Umbilical cord (tissue), 2 donors: ENCODE results near the gene NOS3. TPM values are rescaled to one million over a fixed set of nuclear protein-coding genes. Genes with fewer than 3 reads are reported as not detected.

Source experiments
- DNase-seq: peaks from one replicate; pipeline ENCODE4 v3.0.0-alpha.2; 2015; ENCODE audit warnings: low spot score
- total RNA-seq: library from RNA; depleted of rRNA; stranded (reverse); fragments of >200 nt; gene quantifications from one replicate; pipeline ENCODE4 v1.2.3, GENCODE V29; 2014; ENCODE audit warnings: low replicate concordance; ENCODE audit not compliant: insufficient read depth

The NOS3 gene
- total RNA-seq, 1 donor from 2014 or later, result 4.6 TPM

DNA sequence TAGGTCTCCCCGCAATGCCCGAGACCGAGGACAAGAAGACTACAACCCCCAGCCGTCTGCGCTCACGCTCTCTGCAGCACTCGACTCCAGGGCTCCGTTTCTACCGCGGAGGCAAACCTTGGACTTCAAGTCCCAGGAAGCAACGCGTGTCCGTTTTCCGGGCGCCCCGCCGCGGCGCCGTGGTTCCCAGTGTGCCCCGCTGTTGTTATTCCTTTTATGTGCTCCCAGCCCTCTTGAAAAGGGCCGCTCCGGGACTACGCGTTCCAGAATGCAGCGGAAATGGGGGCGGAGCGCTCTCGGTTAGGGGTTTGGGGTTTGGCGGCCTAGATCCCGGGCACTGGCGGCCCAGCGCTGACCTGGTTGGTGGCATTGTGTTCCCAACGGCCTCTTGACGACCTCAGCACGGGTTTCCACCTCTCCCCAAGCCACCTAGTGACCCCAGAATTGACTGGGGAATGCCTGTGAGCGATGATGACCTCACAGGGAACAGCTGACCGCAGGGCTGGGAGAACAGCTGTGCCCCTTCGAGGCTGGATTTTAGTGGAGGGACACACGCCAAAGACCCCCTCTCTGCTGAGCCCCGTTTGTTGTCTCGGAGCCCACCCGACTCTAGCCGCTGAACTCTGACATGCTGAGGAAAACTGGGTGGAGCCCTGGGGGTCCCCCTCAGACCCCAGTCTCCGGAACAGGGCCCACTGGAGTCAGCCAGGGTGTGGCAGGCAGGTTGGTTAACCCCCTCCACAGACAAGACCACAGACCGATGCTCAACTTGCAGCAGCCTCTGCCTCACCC is 67.4 kb downstream of the NOS3 start:
- peak; percentile 100 for DNase-seq

DNA sequence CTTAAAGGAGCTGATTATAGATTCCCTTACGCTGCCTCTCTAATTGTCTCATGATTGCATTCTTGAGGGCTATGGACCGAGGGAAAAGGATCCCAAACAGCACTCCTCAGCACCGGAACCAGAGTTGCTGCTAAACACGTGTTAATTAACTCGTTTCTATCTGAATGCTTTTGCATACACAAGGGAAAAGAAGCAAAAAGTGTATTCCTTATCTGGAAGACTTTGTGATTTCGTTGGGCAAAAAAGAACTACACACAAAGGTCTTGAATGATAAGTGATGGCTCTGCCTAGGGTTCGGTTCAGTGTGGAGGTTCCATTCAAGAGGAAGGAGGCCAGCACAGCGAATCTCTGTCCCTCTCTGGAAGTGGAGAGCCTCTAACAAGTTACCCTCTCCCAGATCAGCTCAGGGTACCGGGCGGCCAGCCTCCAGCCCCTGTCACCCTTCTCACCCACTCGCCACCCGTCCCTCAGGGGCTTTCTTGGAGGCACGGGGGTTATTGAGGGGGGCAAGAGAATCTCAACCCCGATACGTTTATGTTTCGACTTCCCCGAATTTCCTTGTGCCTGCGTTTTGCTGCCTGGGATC is 68.1 kb downstream of the NOS3 start:
- peak; percentile 38 for DNase-seq

DNA sequence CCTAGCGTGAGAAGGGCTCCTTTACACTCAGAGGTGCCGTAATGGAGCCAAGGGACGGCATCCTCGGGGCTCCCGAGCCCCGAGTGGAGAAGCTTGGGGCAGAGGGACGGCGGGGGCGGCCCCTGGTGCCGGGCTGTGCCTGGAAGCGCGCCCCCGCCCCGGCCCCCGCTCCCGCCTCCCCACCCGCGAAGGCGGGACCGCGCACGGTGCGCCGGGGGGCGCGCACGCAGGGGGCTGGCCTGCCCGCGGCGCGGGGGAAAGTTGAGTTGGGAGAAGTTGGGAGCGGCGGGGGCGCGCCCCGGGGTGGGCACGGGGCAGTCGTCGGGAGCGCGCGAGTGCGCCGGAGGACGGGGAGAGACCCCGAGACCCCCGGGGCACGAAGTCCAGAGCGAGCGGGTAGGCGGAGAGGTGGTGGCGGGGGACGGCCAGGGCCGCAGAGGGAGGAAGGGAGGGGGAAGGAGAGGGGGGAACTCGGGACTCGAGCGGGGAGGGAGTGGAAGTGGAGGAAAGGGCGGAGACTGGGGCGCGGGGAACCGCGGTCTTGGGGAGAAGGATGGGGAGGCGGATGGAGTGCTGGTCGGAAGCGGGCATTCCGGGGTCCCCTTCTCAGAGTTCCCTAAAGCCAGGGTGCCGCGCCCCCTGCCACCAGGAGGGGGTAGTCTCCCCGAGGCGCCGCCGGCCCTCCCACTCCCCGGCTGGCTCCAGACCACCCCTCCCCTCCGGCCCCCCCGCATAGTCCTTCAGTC is 68.7 kb downstream of the NOS3 start, which contains the start of gene SLC4A2:
TSS of gene SLC4A2 (plus strand) at position 223 of the 746 bp plus-strand sequence. CDS start 2,399 bp downstream, outside the sequence.
- peak; percentile 90 for DNase-seq

DNA sequence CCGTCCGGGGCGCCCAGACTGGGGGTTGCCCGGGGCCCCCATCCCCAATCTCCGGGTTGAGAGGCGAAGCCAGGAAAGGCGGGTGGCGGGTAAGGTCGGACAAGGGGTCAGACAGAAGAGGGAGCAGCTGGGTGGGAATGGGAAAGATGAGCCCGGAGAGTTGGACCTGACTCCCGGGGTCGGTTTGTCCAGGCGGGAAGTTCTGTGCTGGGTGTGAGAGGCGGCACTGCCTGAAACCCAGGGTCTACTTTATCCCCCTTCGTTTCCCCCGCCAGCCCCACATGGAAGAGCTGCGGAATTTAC is 69.2 kb downstream of the NOS3 start:
- no peak for DNase-seq

DNA sequence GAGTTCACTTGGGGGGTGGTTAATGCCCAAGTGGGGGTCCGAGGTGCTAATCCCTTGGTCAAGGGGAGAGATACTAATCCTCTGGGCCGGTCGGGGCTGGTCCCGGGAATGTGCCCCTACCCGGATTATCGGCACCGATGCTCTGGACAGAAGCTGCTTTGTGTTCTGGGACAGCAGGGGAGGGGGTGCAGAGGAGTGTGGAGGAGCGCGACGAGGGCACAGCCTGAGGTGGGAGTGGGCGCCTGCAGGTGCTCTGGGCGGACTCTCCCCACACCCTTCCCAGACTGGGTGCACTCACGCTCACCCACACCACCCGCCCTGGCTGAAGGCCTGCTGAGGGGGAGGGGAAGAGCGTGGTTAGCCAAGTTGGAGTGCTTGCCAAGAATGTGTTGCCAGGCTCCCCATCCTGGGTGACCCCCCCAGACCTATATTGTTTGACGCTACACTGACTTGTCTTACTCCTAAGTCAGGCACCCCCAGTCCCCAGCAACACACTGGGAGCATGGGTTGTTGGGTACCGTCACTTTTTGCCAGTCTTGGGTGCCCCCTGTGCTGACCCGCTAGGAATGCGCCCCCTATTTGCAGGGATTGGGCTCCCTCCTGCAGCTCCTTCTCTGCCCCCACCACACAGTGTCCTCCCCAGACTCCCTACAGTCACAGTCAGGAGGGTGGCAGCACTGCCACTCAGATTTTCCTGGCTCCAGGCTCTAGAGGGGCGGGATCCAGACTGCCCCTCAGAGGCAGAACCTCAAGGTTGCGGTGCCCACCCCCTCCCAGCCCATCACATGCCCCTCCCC is 69.8 kb downstream of the NOS3 start:
- DNase-seq, result peak; percentile 44

DNA sequence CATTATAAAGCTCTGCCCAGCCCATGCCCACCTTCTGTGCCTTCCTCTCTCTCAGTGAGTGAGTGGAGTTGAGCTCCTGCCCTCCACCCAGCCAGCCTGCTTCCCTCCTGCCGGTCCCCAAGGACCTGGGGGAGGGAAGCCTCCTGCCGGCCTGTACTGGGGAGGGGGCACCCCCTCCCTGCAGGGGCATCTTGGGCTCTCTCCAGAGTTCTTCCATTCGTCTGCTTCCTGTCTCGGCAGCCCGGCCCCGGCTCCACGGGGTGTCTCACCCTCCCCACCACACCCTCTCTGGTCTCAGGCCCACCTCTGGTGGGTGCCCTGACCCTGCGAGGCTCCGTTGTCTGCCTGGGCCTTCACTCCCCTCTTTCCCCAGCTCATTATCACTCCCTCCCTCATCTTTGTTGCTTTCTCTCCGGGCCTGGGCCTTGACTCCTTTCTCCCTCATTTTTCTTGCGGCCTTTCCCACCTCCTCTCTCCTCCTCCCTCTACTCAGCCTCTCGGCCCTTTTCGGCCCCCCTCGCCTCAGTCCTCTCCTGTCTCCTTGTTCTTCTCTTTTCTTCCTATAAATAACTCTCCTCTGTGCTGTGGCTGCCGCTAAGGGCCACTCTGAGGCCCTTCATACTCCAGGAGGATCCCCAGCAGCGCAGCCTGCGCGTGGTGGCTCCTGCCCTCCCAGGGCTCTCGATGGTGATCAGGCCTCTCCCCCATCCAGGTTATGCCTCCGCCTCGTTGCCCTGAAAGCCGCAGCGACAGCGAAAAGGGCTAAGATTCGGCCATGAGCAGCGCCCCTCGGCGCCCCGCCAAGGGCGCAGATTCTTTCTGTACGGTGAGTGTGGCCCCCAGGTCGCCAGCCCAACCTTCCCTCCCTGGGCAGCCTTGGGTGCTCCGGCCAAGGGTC is 70.6 kb downstream of the NOS3 start:
- DNase-seq, result peak; percentile 36

DNA sequence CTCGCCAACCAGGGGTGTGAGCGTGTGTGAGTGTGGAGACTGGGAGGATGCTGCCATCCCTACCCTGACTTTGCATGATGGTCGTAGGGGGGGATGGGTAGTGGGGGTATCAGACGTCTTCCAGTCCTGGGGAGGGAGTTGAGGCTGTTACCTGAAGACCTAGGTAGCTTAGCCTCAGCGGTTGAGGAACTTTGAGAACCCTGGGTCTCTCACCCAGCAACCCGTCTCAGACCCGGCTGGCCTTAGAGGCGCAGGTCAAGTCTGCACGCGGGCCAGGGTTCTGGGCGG is 71.2 kb downstream of the NOS3 start:
- DNase-seq, result no peak

DNA sequence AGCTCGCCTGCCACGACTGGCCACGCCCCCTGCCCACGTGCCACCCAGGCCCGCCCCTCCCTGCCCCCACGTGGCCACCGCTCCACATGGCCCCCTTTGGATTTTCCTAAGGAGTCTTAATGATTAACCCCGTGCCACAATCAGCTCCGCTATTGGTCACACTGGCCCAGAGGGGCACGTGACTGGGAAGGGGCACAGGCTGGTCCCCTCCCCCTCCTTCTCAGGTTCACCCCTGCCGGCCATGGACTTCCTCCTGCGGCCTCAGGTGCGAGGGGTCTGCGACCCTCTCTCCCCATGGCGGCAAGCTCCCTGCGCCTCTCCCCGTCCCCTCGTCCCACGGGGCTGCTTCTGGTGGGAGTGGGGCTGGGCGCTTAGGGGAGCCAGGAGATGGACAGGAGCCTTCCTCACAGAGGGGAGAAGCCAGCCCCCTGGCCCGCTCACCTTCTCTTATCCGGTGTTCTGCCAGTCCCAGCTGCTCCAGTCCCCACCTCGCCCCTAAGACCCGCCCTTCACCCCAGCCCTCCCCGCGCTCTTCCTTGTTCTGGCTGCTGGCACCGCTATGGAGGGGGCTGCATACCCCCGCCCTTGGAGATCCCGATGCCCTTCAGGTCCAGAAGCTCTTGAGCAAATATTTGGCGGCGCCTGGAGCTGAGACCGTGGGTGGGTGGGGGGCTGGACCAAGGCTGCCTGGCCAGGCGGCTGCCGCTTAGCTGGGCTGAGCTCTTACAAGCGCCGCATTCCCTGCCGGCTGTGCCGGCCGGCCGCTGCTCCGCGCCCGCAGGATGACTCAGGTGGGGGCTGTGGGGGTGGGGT is 71.8 kb downstream of the NOS3 start:
- peak; percentile 59 for DNase-seq

DNA sequence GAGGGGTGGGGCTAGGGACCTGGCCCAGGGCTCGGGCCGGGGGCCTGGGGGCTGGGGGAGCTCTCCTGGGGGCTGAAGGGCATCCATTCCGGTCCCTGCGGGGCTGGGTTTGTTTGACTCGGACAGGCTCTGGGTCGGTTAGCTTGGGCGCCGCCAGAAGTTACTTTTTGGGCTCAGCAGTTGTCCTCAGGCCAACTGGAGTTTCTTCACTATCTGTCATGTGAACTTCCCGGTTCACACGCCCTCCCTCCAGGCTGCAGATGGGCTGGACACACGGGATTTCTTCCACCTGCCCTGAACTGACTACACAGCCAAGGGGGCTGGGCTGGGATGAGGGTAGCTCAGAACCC is 72.4 kb downstream of the NOS3 start:
- DNase-seq, result peak; percentile 64

Other genes starting within 250 kb of the NOS3 start
- 107 TPM for gene TMEM176B, start 190.7 kb upstream of the NOS3 start, total RNA-seq
- 68.1 TPM for gene TMEM176A, start 190.2 kb upstream of the NOS3 start, total RNA-seq
- 0.96 TPM for gene AOC1, start 138.5 kb upstream of the NOS3 start, total RNA-seq
- gene KCNH2, start 12.7 kb upstream of the NOS3 start, total RNA-seq, result 25.3 TPM
- gene ATG9B, start 33.5 kb downstream of the NOS3 start, total RNA-seq, result 2.6 TPM
- gene ABCB8, start 37.4 kb downstream of the NOS3 start, total RNA-seq, result 27.7 TPM
- 2.2 TPM for gene ASIC3, start 57.5 kb downstream of the NOS3 start, total RNA-seq
- 5.5 TPM for gene CDK5, start 66.9 kb downstream of the NOS3 start, total RNA-seq
- gene SLC4A2, start 68.6 kb downstream of the NOS3 start, total RNA-seq, result 52.0 TPM
- gene FASTK, start 89.8 kb downstream of the NOS3 start, total RNA-seq, result 63.1 TPM
- 26.0 TPM for gene TMUB1, start 92.5 kb downstream of the NOS3 start, total RNA-seq
- gene AGAP3, start 95.5 kb downstream of the NOS3 start, total RNA-seq, result 66.0 TPM
- gene GBX1, start 176.7 kb downstream of the NOS3 start, total RNA-seq, result not detected
- not detected for gene ASB10, start 196.2 kb downstream of the NOS3 start, total RNA-seq
- gene H2BK1, start 219.5 kb downstream of the NOS3 start, total RNA-seq, result not detected
- gene ABCF2, start 236.2 kb downstream of the NOS3 start, total RNA-seq, result 12.8 TPM
- gene CHPF2, start 241.5 kb downstream of the NOS3 start, total RNA-seq, result 33.5 TPM